HG03439 (cell line): ENCODE data around the gene ARID4B.
A peak's percentile ranks its signal among the peaks of the same experiment; 100 is the strongest.

ENCODE experiments used
- ATAC-seq: cut with Tn5 transposase; IDR thresholded peaks from one replicate; pipeline ENCODE4 v1.9.1; 2021; ENCODE audit warnings: mild to moderate bottlenecking, moderate library complexity; ENCODE audit not compliant: unreplicated experiment

Gene ARID4B

GRCh38 chr1:235133086-235133485 lies 194.9 kb downstream of the ARID4B start:
- no peak for ATAC-seq

DNA sequence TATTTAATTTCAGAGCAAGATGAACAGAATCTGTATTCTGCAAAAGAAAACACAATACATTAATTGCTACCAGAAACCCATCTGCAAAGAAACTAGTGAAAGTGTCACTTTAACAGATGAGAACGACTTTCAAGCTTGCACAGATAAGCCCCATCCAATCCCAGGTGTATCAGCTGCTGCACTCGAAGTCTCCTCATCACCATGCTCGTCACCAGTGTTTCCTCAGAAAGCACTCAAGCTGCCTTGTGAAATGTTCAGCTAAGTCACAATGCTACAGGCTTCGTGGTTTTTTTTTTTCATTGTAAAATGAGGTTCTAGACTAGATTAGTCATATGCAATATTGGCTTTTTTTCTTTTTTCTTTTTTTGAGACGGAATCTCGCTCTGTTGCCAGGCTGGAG lies 196.0 kb downstream of the ARID4B start:
- no peak for ATAC-seq

DNA sequence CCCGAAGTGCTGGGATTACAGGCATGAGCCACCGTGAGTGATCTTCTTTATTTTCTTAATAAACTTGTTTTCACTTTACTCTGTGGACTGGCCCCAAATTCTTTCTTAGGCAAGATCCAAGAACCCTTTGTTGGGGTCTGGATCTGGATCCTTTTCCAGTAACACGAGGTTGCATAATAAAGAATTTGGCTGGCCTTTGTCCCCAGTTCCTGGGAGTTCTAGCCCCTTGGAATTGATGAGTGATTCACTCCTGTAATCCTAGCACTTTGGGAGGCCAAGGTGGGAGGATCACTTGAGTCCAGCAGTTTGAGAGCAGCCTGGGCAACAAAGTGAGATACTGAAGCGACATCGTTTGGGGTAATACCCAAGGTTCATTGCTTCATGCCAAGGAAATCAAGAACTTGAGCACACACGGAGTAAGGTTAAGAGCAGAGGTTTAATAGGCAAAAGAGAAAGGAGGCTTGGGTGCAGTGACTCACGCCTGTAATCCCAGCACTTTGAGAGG lies 197.2 kb downstream of the ARID4B start:
- no peak for ATAC-seq

GRCh38 chr1:235129774-235130570 lies 198.0 kb downstream of the ARID4B start:
- no peak for ATAC-seq

GRCh38 chr1:235128456-235129328 lies 199.3 kb downstream of the ARID4B start, which contains the start of gene TOMM20:
TOMM20 (minus strand) TSS chr1:235128837; CDS start chr1:235128715, 122 bp downstream.
- ATAC-seq = peak; percentile 93

GRCh38 chr1:235127732-235128455 lies 200.1 kb downstream of the ARID4B start:
- ATAC-seq = no peak

DNA sequence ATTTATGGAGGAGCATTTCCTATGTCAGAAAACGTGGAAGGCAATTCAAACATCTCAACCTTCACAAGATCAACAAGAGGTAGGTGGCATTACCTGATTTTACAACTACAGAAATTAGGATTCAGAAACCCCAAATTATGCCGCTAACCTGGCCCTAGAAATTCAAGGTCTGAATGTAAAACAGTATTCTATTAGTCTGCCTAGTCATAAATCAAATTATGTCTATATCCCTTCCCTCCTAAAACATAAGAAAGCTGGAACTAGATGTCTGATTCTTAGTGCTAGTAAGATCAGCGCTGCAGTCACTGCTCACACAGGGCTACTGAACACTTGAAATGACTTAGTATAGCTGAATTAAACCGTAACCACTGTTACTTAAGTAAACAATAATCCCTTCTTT lies 200.8 kb downstream of the ARID4B start:
- no peak for ATAC-seq

DNA sequence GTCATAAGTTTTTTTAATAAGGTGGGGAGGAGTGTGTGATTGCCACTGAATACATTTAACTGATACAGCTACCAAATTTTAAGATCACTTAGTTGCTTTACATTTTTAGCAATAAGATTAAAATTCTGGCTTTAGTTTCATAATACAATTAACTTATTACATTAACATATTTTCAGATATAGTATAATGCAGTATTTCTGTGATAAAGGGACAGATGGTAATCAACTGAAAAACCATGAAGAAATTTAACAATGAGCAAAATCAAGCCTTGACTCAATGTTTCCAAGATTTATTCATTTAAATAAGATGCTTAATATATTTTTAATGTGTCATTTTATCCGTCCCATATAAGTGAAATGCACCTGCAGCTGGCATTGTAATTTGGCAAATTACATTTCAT lies 203.3 kb downstream of the ARID4B start:
- no peak for ATAC-seq

GRCh38 chr1:235124111-235124510 lies 203.9 kb downstream of the ARID4B start:
- no peak for ATAC-seq

GRCh38 chr1:235122348-235122747 lies 205.6 kb downstream of the ARID4B start:
- no peak for ATAC-seq
